HG02571 (cell line): ENCODE results near the gene API5.
"Not testable (repeated sequence)": the region's sequence is repeated elsewhere in the genome, so short reads cannot be mapped to it uniquely, and the experiment has no call there.

Source experiments
- ATAC-seq: cut with Tn5 transposase; IDR thresholded peaks from one replicate; pipeline ENCODE4 v1.9.1; 2021; ENCODE audit warnings: mild to moderate bottlenecking, moderate library complexity; ENCODE audit not compliant: unreplicated experiment

The API5 gene

DNA sequence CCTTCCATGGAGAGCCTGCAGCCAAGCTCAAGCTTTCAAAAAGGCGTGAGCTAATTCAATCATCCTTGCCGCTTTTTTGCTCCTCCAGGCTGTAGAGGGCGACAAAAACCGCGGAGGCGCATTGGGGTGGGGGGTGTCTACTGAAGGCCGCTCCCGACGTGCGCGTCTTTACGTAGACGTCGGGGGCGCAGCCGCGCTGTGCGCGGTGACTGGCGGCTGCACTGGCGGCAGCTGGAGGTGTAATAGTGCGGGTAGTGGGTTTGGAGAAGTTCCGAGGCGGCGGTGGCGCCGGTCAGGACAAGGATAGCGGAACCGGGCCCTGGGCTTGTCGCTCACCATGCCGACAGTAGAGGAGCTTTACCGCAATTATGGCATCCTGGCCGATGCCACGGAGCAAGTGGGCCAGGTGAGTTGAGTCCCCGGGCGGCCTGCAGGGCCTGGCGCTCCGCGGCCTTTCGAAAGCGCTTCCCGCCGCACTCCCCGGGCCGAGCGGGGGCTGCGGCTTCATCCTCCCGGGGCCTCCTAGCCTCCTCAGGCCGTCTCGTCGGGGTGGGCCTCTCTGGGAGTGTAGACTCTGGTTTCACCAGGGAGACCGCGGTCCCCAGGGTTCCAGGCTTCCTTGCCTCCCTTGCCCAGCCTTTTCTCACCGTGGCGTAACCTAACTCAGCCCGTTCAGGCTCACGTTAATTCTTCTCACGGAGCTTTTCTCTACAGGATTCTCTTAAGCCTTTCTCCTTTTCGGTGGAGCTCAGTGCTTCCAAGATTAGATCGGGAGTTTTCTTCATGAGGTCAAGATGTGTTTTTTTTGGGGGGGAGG lies at the start of gene API5:
Gene API5 (plus strand): TSS at position 206 of the 817 bp plus-strand sequence. CDS start 132 bp downstream, at position 338.
- peak; percentile 99 for ATAC-seq

GRCh38 chr11:43267856-43268580 lies 43.8 kb upstream of the API5 start:
- no peak for ATAC-seq

GRCh38 chr11:43268786-43269185 lies 43.0 kb upstream of the API5 start:
- ATAC-seq = no peak

DNA sequence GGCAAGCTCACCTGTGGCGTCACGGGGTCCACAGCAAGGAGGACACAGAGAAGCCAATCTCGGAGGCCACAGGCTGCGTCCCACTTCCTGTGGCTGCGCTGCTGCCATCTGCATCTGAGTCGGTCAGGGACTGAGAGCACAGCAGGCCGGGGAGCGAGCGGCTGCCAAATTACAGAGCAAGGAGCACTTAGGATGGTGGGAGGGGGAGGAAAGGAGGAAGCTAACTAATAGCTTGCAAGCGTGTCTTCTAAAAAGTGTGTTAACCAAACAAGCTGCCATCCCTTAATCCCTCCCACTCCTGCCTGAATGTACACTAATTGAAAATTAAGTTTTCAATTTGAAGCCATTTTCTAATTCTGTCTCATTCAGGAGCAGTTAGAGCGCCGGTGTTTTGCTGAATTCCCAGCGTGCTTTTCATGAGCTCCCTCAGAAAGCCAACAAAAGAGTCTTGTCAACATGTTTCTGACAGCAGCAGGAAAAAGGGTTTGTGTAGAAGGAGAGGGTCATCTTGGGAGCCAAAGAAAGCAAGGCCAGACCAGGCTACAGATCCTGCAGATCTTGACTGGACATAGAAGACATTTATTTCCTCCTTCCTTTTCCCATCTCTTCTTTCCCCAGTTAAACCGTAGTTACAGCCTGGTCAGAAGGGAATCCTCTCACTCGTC lies 42.4 kb upstream of the API5 start:
- no peak for ATAC-seq

DNA sequence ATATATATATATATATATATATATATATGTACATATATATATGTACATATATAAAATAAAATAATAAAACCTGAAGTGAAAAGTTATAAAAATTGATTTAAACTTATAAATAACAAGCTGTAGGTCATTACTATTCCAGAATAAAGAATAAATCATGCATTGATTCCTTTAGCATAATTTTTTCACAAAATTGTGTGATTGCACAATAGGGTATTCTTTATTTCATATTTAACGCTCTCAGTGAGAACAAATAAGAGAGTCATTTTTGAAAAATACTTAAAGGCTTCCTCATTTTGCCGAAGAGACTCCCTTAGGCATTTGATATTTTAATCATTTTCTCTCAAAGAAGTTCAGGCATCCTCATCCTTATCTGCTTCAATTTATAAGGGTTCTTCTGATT lies 41.3 kb upstream of the API5 start:
- no peak for ATAC-seq

DNA sequence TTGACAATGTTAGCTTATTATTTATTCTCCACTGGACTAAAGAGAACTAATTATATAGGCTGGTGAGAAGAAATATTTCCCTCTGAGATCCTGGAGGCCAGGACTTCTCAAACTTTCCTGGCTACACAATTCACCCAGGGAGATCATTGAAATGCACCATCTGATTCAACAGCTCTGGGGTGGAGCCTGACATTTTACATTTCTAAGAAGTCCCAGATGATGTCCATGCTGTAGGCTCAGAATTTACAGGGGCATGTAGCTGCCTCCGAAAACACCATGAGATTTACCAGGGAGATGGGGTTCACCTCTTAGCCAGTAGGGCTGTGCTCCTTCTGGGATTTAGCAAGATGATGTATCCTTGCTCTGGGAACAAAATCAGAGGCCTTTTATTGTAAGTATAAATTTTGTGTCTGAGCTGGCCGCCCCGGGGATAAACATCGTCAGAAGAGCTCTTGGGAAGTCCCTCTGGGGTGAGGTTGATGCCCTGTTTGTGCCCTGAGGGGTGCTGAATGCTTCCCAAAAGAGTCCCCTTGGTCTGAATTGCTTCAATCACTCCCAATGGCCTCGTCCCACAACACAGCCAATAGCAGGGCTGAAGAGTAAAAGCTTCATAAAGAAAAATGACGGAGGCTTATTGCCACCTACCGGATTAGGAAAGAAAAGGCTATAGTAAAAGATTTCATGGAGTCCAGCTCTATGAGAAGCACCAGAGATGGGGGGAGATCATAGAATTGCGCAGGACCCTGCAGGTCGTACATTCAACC lies 33.4 kb upstream of the API5 start:
- ATAC-seq = no peak

- ATAC-seq = no peak
Measured at GRCh38 chr11:43282607-43283440, 29.0 kb upstream of the API5 start.

GRCh38 chr11:43285826-43286225 lies 26.0 kb upstream of the API5 start:
- no peak for ATAC-seq

DNA sequence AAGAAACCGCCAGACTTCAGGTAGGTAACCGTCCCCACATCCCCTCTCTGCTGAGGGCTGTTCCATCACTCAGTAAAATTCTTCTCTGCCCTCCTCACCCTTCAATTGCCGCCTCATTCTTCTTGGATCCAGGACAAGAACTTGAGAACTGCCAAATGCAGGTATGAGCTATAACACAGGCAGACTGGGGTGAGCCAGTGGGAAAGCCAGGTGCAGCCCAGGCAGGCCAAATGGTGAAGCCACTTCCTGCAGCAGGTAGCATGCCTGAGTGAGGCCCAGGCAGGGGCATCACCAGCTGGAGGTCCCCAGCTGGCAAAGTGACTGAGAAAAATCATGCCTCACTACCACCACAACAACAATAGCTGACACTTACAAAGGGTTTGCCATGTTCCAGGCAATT lies 22.4 kb upstream of the API5 start:
- ATAC-seq = no peak

GRCh38 chr11:43298397-43298796 lies 13.4 kb upstream of the API5 start:
- ATAC-seq = no peak

DNA sequence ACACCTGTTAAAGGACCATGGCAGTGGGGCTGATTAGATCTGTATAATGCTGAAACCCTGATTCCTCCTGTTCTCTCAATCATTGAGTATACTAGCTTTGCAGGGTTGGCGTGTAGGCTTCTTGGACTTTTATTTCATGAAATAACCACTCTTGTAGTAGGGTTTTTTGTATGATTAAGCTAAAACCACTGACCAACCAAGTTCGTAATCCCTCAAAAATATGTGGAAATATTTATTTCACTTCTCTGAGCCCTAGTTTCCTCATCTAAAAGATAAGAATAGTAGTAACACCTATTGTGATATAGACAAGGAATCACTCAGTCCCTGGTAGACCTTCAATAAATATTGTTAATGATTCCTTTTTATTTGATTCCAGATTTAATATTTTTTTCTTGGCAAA lies 4.2 kb downstream of the API5 start:
- ATAC-seq = no peak

- no peak for ATAC-seq
Measured at GRCh38 chr11:43316451-43316850, 4.7 kb downstream of the API5 start.

DNA sequence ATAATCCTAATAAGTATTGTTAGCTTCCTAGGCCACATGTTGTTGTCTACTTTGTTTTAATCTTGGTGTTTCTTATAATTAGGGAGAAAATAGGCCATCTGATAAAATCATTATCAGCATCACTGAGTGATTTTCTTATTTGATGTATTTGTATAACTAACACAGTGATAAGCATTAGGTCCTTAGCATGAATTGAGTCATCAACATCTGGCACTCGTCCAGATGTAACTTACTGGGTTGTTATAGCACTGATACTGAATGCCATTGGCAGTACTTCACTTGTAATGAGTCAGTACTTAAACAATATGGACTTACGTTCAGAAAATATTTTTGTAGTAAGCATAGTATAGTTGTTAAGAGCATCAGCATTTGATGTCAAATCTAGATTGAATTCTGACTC lies 16.2 kb downstream of the API5 start:
- no peak for ATAC-seq

- ATAC-seq = no peak
Measured at GRCh38 chr11:43328482-43328881, 16.7 kb downstream of the API5 start.

DNA sequence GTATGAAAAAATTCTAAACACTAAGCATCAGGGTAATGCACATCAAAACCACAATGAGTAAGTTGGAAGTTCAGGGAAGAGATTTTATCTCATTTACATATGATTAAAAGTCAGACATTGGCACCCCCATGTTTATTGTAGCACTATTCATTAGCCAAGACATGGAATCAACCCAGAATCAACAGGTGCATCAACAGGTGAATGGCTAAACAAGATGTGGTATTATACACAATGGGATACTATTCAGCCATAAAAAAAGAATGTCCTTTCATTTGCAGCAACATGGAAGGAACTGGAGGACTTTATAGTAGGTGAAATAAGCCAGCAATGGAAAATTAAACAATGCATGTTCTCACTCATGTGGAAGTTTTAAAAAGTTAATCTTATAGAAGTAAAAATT lies 29.4 kb downstream of the API5 start:
- no peak for ATAC-seq

DNA sequence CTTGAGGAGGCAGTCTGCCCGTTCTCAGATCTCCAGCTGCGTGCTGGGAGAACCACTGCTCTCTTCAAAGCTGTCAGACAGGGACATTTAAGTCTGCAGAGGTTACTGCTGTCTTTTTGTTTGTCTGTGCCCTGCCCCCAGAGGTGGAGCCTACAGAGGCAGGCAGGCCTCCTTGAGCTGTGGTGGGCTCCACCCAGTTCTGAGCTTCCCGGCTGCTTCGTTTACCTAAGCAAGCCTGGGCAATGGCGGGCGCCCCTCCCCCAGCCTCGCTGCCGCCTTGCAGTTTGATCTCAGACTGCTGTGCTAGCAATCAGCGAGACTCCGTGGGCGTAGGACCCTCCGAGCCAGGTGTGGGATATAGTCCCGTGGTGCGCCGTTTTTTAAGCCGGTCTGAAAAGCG lies 39.6 kb downstream of the API5 start:
- not testable (repeated sequence) for ATAC-seq

- no peak for ATAC-seq
Measured at GRCh38 chr11:43354311-43354710, 42.5 kb downstream of the API5 start.

GRCh38 chr11:43356336-43356735 lies 44.5 kb downstream of the API5 start:
- no peak for ATAC-seq

GRCh38 chr11:43358279-43358800 lies 46.5 kb downstream of the API5 start:
- no peak for ATAC-seq
